Adrenal gland (tissue), 5 donors: ENCODE data around the gene FAU.

Source experiments
- POLR2A ChIP-seq, 2 donors: fragments of 450-650 bp; IDR thresholded peaks; one replicate each; pipeline ENCODE4 v1.6.1; 2017; ENCODE audit warnings: antibody characterized with exemption in 2 of 2, mild to moderate bottlenecking in 2 of 2, moderate library complexity in 1 of 2
- TF ChIP-seq, protein P1 (sequence below), 6 experiments: fragments of 450-650 bp in 4 of 6; fragments of 200-600 bp in 2 of 6; sonication (generic) in 1 of 6; IDR thresholded peaks; 1 replicate in 5 of 6; 2 replicates in 1 of 6; pipeline versions ENCODE4 v1.5.1 to v1.8.0; 2016 to 2021; ENCODE audit warnings: antibody characterized with exemption in 6 of 6, mild to moderate bottlenecking in 2 of 6, moderate library complexity in 1 of 6
- donor health status: DM: no; HTN: no; CAD: no.

DNA sequence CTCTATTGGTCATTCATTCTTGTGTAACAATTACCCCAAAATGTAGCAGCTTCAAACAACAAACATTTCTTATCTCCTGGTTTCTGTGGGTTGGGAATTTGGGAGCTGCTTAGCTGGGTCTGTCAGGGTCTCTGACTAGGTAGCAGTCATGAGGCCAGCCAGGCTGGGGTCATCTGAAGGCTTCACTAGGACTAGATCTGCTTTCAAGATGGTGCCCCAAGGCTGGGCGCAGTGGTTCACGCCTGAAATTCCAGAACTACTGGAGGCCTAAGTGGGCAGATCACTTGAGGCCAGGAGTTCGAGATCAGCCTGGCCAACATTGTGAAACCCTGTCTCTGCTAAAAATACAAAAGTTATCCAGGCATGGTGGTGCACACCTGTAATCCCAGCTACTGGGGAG, 35.0 kb upstream of the FAU start:
- TF ChIP-seq, protein P1, sequence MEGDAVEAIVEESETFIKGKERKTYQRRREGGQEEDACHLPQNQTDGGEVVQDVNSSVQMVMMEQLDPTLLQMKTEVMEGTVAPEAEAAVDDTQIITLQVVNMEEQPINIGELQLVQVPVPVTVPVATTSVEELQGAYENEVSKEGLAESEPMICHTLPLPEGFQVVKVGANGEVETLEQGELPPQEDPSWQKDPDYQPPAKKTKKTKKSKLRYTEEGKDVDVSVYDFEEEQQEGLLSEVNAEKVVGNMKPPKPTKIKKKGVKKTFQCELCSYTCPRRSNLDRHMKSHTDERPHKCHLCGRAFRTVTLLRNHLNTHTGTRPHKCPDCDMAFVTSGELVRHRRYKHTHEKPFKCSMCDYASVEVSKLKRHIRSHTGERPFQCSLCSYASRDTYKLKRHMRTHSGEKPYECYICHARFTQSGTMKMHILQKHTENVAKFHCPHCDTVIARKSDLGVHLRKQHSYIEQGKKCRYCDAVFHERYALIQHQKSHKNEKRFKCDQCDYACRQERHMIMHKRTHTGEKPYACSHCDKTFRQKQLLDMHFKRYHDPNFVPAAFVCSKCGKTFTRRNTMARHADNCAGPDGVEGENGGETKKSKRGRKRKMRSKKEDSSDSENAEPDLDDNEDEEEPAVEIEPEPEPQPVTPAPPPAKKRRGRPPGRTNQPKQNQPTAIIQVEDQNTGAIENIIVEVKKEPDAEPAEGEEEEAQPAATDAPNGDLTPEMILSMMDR (IDR thresholded peaks at IDR 0.05) = no peak
- no peak for TF ChIP-seq POLR2A (IDR thresholded peaks at IDR 0.05)
